Natural killer cell (primary cell): ENCODE results near the gene ZNF414. TPM values are rescaled to one million over a fixed set of nuclear protein-coding genes. Genes with fewer than 3 reads are reported as not detected.

ENCODE experiments used
- ATAC-seq, 3 donors: fragments of 150-1000 bp in 2 of 3; fragments of 200-7000 bp in 1 of 3; cut with Tn5 transposase; 1 replicate in 1 of 3; 2 replicates in 2 of 3; pipeline ENCODE4 v1.10.0; 2021; ENCODE audit warnings: mild to moderate bottlenecking in 2 of 3, moderate library complexity in 2 of 3
- DNase-seq, 2 donors: peaks; one replicate each; pipeline versions ENCODE4 v3.0.0 to v3.0.0-alpha.2; 2013 to 2021; ENCODE audit warnings: mixed read lengths in 1 of 2
- H3K27ac ChIP-seq: one replicate; pipeline ENCODE4 v1.5.1; 2013; ENCODE audit warnings: mild to moderate bottlenecking, low read length
- H3K27me3 ChIP-seq: one replicate; pipeline ENCODE4 v1.6.1; 2013; ENCODE audit warnings: low read length; ENCODE audit not compliant: control insufficient read depth, insufficient read depth
- H3K36me3 ChIP-seq: one replicate; pipeline ENCODE4 v1.6.1; 2013; ENCODE audit warnings: low read length; ENCODE audit not compliant: control insufficient read depth, insufficient read depth
- H3K4me1 ChIP-seq: one replicate; pipeline ENCODE4 v1.6.1; 2013; ENCODE audit warnings: low read length; ENCODE audit not compliant: control insufficient read depth, insufficient read depth
- H3K4me3 ChIP-seq: one replicate; pipeline ENCODE4 v1.5.1; 2013; ENCODE audit warnings: low read length
- H3K9me3 ChIP-seq: one replicate; pipeline ENCODE4 v1.6.1; 2013; ENCODE audit warnings: low read length; ENCODE audit not compliant: control insufficient read depth, insufficient read depth
- H3K27ac Mint-ChIP-seq, 2 donors: one replicate each; pipeline ENCODE4 v1.8.0; 2022; ENCODE audit warnings: mild to moderate bottlenecking in 2 of 2, mixed read lengths in 2 of 2, moderate library complexity in 1 of 2
- H3K27me3 Mint-ChIP-seq, 2 donors: one replicate each; pipeline ENCODE4 v1.8.0; 2022; ENCODE audit warnings: low read depth in 2 of 2, mixed read lengths in 2 of 2
- H3K36me3 Mint-ChIP-seq: one replicate; pipeline ENCODE4 v1.8.0; 2022; ENCODE audit warnings: mixed read lengths
- H3K4me1 Mint-ChIP-seq, 2 donors: one replicate each; pipeline ENCODE4 v1.8.0; 2022; ENCODE audit warnings: mixed read lengths in 2 of 2
- H3K4me3 Mint-ChIP-seq: one replicate; pipeline ENCODE4 v1.8.0; 2022; ENCODE audit warnings: mild to moderate bottlenecking, moderate library complexity, mixed read lengths
- H3K9me3 Mint-ChIP-seq, 2 donors: one replicate each; pipeline ENCODE4 v1.8.0; 2022; ENCODE audit warnings: mixed read lengths in 2 of 2
- CTCF ChIP-seq: fragments of 200-600 bp; IDR thresholded peaks from one replicate; pipeline ENCODE4 v1.8.0; 2022; ENCODE audit warnings: antibody characterized with exemption
- WGBS: methylation state at CpG from one replicate; pipeline ENCODE4 v1.1.7; 2013; ENCODE audit warnings: missing lambda C conversion rate; ENCODE audit not compliant: insufficient coverage; 5-methylcytosine and 5-hydroxymethylcytosine counted together
- intact Hi-C: fragments of 100-400 bp; cut with micrococcal nuclease; formaldehyde crosslinking; loops from one replicate; pipeline ENCODE4 v1.14.2; 2022
- total RNA-seq, 4 donors: library from RNA; stranded (reverse); fragments of 120-200 nt in 1 of 4; gene quantifications; one replicate each; pipeline versions ENCODE4 v1.2.3 to v1.2.4, GENCODE V29; 2013 to 2022

The ZNF414 gene
- total RNA-seq, 3 donors from 2014 or later (not counting 1 experiment from before 2014, with no cell fraction given) = 42.1 to 46.4 (median 42.3) TPM

- no peak for TF ChIP-seq CTCF
- H3K9me3 Mint-ChIP-seq = no peaks in the 10 kb centered on the region
- no peaks in the 10 kb centered on the region for H3K9me3 ChIP-seq
These were observed 11.4 kb upstream of the ZNF414 start for GRCh38 chr19:8525401-8525684.

GRCh38 chr19:8519388-8519787 is 5.4 kb upstream of the ZNF414 start:
- H3K36me3 ChIP-seq = peaks cover 33% of the 10 kb centered on the region
- H3K9me3 ChIP-seq = no peaks in the 10 kb centered on the region
- H3K27me3 ChIP-seq = no peaks in the 10 kb centered on the region
- intact Hi-C loops = loop anchor here (10.0 kb wide), 1 partner anchor 105 kb away; the partner anchor contains the start of gene MARCHF2
- Mint-ChIP-seq H3K4me1 (peaks cover 40 to 50% of the 10 kb centered on the region in 2 donors), H3K9me3 (no peaks in the 10 kb centered on the region), H3K27ac (peak overlapping the region; percentile 94 to 100), H3K4me3 (no peak overlapping the region), H3K27me3 (no peaks in the 10 kb centered on the region), H3K36me3 (no peaks in the 10 kb centered on the region)
- ATAC-seq (no peak), DNase-seq (no peak)
- no peak overlapping the region for H3K27ac ChIP-seq
- H3K4me1 ChIP-seq = peaks cover 55% of the 10 kb centered on the region
- TF ChIP-seq CTCF = no peak
- no peak overlapping the region for H3K4me3 ChIP-seq
- 96% methylated on average over 6 of the region's 6 CpGs for WGBS

More at GRCh38 chr19:8525401-8525684, 11.4 kb upstream of the ZNF414 start:
- intact Hi-C loops = no loop called here
- Histone ChIP-seq H3K4me1 (no peaks in the 10 kb centered on the region), H3K36me3 (peaks cover 90% of the 10 kb centered on the region), H3K4me3 (no peak overlapping the region), H3K27ac (no peak overlapping the region), H3K27me3 (no peaks in the 10 kb centered on the region)
- Mint-ChIP-seq H3K4me1 (peaks cover 23 to 26% of the 10 kb centered on the region in 2 donors), H3K27me3 (no peaks in the 10 kb centered on the region), H3K4me3 (no peak overlapping the region), H3K36me3 (peaks cover 20% of the 10 kb centered on the region), H3K27ac (no peak overlapping the region)
- ATAC-seq (no peak), DNase-seq (no peak)
- 92% methylated on average over 15 of the region's 15 CpGs for WGBS

GRCh38 chr19:8518536-8518935 is 4.6 kb upstream of the ZNF414 start:
- intact Hi-C loops = loop anchor here (10.0 kb wide), 1 partner anchor 104 kb away; the partner anchor contains the start of gene MARCHF2
- 80% methylated on average over 11 of the region's 11 CpGs for WGBS
- Histone ChIP-seq H3K9me3 (no peaks in the 10 kb centered on the region), H3K4me1 (peaks cover 60% of the 10 kb centered on the region), H3K4me3 (no peak overlapping the region), H3K27ac (peak overlapping the region; percentile 74), H3K27me3 (no peaks in the 10 kb centered on the region), H3K36me3 (peaks cover 27% of the 10 kb centered on the region)
- peak overlapping the region; percentile 82 for H3K4me3 Mint-ChIP-seq
- peak overlapping the region; percentile 94 to 100 for H3K27ac Mint-ChIP-seq
- H3K9me3 Mint-ChIP-seq = no peaks in the 10 kb centered on the region
- peaks cover 41 to 58% of the 10 kb centered on the region in 2 donors for H3K4me1 Mint-ChIP-seq
- ATAC-seq = no peak
- TF ChIP-seq CTCF = no peak
- H3K27me3 Mint-ChIP-seq = no peaks in the 10 kb centered on the region
- H3K36me3 Mint-ChIP-seq = no peaks in the 10 kb centered on the region
- DNase-seq = peak in 1 of 2 donors; percentile 61
